Sciatic nerve (tissue), 2 donors: Measurements from ENCODE around the gene ZMIZ1. TPM values are rescaled to one million over a fixed set of nuclear protein-coding genes. Genes with fewer than 3 reads are reported as not detected.

Experiments used
- ATAC-seq: fragments of 200-7000 bp; cut with Tn5 transposase; one replicate; pipeline ENCODE4 v1.9.1; 2020; ENCODE audit warnings: mild to moderate bottlenecking, moderate library complexity
- DNase-seq: peaks from one replicate; pipeline ENCODE4 v3.0.0-alpha.2; 2020; ENCODE audit warnings: low spot score
- intact Hi-C: fragments of 100-400 bp; cut with DNase I; formaldehyde crosslinking; loops from one replicate; pipeline ENCODE4 v1.14.2; 2022
- total RNA-seq: library from RNA; stranded (reverse); fragmentation: NEBNext Ultra II Directional; extraction: Animal tissue kit (Norgen Biotek cat#: 25700); gene quantifications from one replicate; pipeline ENCODE4 v1.2.1, GENCODE V29; 2021
- donor health status: DM: no; HTN: no; CAD: no.
- donor health status: DM: no; HTN: no; CAD: no.

ZMIZ1 gene
- total RNA-seq, 1 donor from 2014 or later, result 96.7 TPM

GRCh38 chr10:79140085-79140793 lies 71.5 kb downstream of the ZMIZ1 start:
- DNase-seq (no peak), ATAC-seq (no peak)
- intact Hi-C loops, result no loop called here

- intact Hi-C loops, result no loop called here
- ATAC-seq, result no peak
- DNase-seq, result no peak
Observed at GRCh38 chr10:79140855-79141254, 72.1 kb downstream of the ZMIZ1 start.

- intact Hi-C loops, result no loop called here
- ATAC-seq, result peak; percentile 9
- DNase-seq, result no peak
Observed at GRCh38 chr10:79142064-79142491, 73.3 kb downstream of the ZMIZ1 start.

GRCh38 chr10:79142522-79143309 lies 74.0 kb downstream of the ZMIZ1 start:
- intact Hi-C loops, result no loop called here
- DNase-seq, result no peak
- no peak for ATAC-seq

GRCh38 chr10:79143879-79144278 lies 75.1 kb downstream of the ZMIZ1 start:
- no peak for ATAC-seq
- intact Hi-C loops, result no loop called here
- no peak for DNase-seq

GRCh38 chr10:79144351-79145173 lies 75.8 kb downstream of the ZMIZ1 start:
- intact Hi-C loops, result no loop called here
- DNase-seq (no peak), ATAC-seq (no peak)

GRCh38 chr10:79145174-79145483 lies 76.4 kb downstream of the ZMIZ1 start:
- intact Hi-C loops, result no loop called here
- DNase-seq (no peak), ATAC-seq (no peak)

GRCh38 chr10:79145517-79146470 lies 77.0 kb downstream of the ZMIZ1 start:
- ATAC-seq, result no peak
- intact Hi-C loops, result no loop called here

GRCh38 chr10:79146611-79147130 lies 77.9 kb downstream of the ZMIZ1 start:
- DNase-seq (no peak), ATAC-seq (peak; percentile 67)
- intact Hi-C loops, result no loop called here

More at GRCh38 chr10:79145517-79146470, 77.0 kb downstream of the ZMIZ1 start:
- no peak for DNase-seq

- intact Hi-C loops, result no loop called here
- no peak for DNase-seq
- no peak for ATAC-seq
Observed at GRCh38 chr10:79147306-79147705, 78.5 kb downstream of the ZMIZ1 start.

- intact Hi-C loops, result no loop called here
- no peak for ATAC-seq
- DNase-seq, result no peak
Observed at GRCh38 chr10:79147796-79148451, 79.2 kb downstream of the ZMIZ1 start.

GRCh38 chr10:79148452-79149344 lies 79.9 kb downstream of the ZMIZ1 start:
- DNase-seq, result no peak
- intact Hi-C loops, result no loop called here
- peak; percentile 31 for ATAC-seq

- ATAC-seq, result no peak
- intact Hi-C loops, result no loop called here
Observed at GRCh38 chr10:79149345-79149661, 80.5 kb downstream of the ZMIZ1 start.

GRCh38 chr10:79149662-79150443 lies 81.1 kb downstream of the ZMIZ1 start:
- intact Hi-C loops, result no loop called here
- peak; percentile 82 for DNase-seq
- peak; percentile 39 for ATAC-seq

More at GRCh38 chr10:79149345-79149661, 80.5 kb downstream of the ZMIZ1 start:
- no peak for DNase-seq

GRCh38 chr10:79150444-79150754 lies 81.6 kb downstream of the ZMIZ1 start:
- ATAC-seq (no peak), DNase-seq (no peak)
- intact Hi-C loops, result no loop called here

GRCh38 chr10:79152423-79152817 lies 83.7 kb downstream of the ZMIZ1 start:
- ATAC-seq (no peak), DNase-seq (no peak)
- intact Hi-C loops, result no loop called here

GRCh38 chr10:79153745-79154144 lies 85.0 kb downstream of the ZMIZ1 start:
- DNase-seq (no peak), ATAC-seq (no peak)
- intact Hi-C loops, result no loop called here
